Muscle of leg (tissue), 11 donors: ENCODE results near the gene APPBP2. TPM values are rescaled to one million over a fixed set of nuclear protein-coding genes. Genes with fewer than 3 reads are reported as not detected.
"Not testable (repeated sequence)": the region's sequence is repeated elsewhere in the genome, so short reads cannot be mapped to it uniquely, and the experiment has no call there.

Experiments used
- DNase-seq: peaks from one replicate; pipeline ENCODE4 v3.0.0; 2013
- H3K27ac ChIP-seq: one replicate; pipeline ENCODE4 v1.5.1; 2013; ENCODE audit warnings: mild to moderate bottlenecking, low read length, control low read depth
- H3K27me3 ChIP-seq: one replicate; pipeline ENCODE4 v1.6.1; 2013; ENCODE audit warnings: low read length; ENCODE audit not compliant: control insufficient read depth, insufficient read depth
- H3K36me3 ChIP-seq: one replicate; pipeline ENCODE4 v1.6.1; 2013; ENCODE audit warnings: low read length; ENCODE audit not compliant: control insufficient read depth, insufficient read depth
- H3K4me1 ChIP-seq: one replicate; pipeline ENCODE4 v1.6.1; 2013; ENCODE audit warnings: low read length; ENCODE audit not compliant: control insufficient read depth, insufficient read depth
- H3K4me3 ChIP-seq: one replicate; pipeline ENCODE4 v1.5.1; 2013; ENCODE audit warnings: low read length, control low read depth
- H3K9me3 ChIP-seq: replicated peaks from 2 replicates; pipeline ENCODE4 v1.6.1; 2013; ENCODE audit warnings: low read depth, low read length; ENCODE audit not compliant: control insufficient read depth
- WGBS: methylation state at CpG from one replicate; pipeline ENCODE4 v1.1.5; 2013; ENCODE audit warnings: missing lambda C conversion rate; ENCODE audit not compliant: insufficient coverage; 5-methylcytosine and 5-hydroxymethylcytosine counted together
- polyA plus RNA-seq, 8 donors: library from polyadenylated mRNA; unstranded; fragments of 120-200 nt; gene quantifications; one replicate each; pipeline versions ENCODE4 v1.2.1 to v1.2.3, GENCODE V29; 2013; ENCODE audit warnings: inconsistent platforms in 1 of 8, low replicate concordance in 1 of 8; ENCODE audit not compliant: insufficient read length in 8 of 8, insufficient read depth in 1 of 8
- total RNA-seq: library from RNA; stranded (reverse); fragments of 120-200 nt; gene quantifications from one replicate; pipeline ENCODE4 v1.2.4, GENCODE V29; 2013

The APPBP2 gene
- total and polyA plus RNA-seq, 9 donors: 22.0 to 39.7 (median 30.0) TPM

DNA sequence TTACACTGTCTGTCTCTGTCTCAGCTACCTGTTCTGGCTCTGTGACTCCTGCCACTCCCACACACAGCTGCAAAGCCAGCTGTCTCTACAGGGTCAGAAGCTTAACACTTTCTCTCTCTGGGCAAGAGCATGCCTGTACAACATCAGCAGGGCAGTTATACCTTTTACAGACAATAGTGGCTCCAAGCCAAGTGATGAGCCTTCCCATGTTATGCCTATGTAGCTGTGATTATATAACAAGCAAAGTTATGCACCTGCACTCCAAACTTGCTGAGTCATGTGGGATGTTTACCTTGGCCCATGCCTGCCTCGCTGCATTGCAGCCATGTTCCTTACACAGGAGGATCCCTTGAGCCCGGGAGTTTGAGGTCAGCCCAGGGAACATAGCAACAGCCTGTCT is 31.8 kb upstream of the APPBP2 start:
- no peaks in the 10 kb centered on the region for H3K36me3 ChIP-seq
- H3K27me3 ChIP-seq: no peaks in the 10 kb centered on the region
- H3K4me3 ChIP-seq: no peak overlapping the region
- WGBS: no CpG with 5 or more reads among the region's 2 CpGs
- H3K27ac ChIP-seq: no peak overlapping the region
- peaks cover 5% of the 10 kb centered on the region for H3K9me3 ChIP-seq
- DNase-seq: no peak
- H3K4me1 ChIP-seq: no peaks in the 10 kb centered on the region

DNA sequence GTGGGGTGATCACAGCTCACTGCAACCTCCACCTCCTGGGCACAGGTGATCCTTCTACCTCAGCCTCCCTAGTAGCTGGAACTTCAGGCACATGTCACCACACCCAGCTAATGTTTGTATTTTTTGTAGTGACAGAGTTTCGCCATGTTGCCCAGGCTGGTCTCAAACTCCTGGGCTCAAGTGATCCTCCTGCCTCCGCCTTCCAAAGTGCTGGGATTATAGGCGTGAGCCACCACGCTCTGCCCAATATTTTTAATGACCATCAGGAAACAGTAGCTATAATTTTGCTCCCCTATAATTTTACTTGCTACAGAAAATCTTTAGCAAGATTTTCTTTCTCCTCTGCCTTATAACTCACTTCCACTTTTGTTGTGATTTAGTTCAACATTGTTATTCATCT is 29.7 kb upstream of the APPBP2 start:
- Histone ChIP-seq H3K4me1 (no peaks in the 10 kb centered on the region), H3K9me3 (peaks cover 5% of the 10 kb centered on the region), H3K36me3 (no peaks in the 10 kb centered on the region), H3K27me3 (no peaks in the 10 kb centered on the region), H3K27ac (no peak overlapping the region), H3K4me3 (no peak overlapping the region)
- 100% methylated on average over 1 of the region's 4 CpGs for WGBS
- no peak for DNase-seq

DNA sequence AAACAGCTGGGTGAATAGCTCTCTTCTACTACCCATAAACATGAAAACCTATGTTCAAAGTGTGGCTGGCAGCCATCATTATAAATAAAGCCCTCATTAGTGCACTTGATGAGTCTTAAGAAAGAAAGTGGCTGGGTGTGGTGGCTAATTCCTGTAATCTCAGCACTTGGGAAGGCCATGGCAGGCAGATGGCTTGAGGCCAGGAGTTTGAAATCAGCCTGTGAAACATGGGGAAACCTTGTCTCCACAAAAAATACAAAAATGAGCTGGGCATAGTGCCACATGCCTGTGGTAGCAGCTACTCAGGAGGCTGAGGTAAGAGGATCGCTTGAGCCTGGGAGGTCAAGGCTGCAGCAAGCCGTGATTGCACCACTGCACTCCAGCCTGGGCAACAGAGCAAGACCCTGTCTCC is 28.3 kb upstream of the APPBP2 start:
- no CpG with 5 or more reads among the region's 2 CpGs for WGBS

DNA sequence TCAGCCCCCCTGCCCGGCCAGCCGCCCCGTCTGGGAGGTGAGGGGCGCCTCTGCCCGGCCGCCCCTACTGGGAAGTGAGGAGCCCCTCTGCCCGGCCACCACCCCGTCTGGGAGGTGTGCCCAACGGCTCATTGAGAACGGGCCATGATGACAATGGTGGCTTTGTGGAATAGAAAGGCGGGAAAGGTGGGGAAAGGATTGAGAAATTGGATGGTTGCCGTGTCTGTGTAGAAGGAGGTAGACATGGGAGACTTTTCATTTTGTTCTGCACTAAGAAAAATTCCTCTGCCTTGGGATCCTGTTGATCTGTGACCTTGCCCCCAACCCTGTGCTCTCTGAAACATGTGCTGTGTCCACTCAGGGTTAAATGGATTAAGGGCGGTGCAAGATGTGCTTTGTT is 26.2 kb upstream of the APPBP2 start:
- not testable (repeated sequence) for H3K9me3 ChIP-seq, H3K27me3 ChIP-seq, H3K27ac ChIP-seq, H3K4me1 ChIP-seq, DNase-seq, H3K36me3 ChIP-seq, H3K4me3 ChIP-seq
- WGBS: 100% methylated on average over 1 of the region's 13 CpGs

More for the DNA sequence above, 28.3 kb upstream of the APPBP2 start:
- Histone ChIP-seq H3K9me3 (peaks cover 5% of the 10 kb centered on the region), H3K4me1 (no peaks in the 10 kb centered on the region), H3K4me3 (no peak overlapping the region), H3K27ac (no peak overlapping the region), H3K36me3 (no peaks in the 10 kb centered on the region), H3K27me3 (no peaks in the 10 kb centered on the region)
- DNase-seq: no peak

DNA sequence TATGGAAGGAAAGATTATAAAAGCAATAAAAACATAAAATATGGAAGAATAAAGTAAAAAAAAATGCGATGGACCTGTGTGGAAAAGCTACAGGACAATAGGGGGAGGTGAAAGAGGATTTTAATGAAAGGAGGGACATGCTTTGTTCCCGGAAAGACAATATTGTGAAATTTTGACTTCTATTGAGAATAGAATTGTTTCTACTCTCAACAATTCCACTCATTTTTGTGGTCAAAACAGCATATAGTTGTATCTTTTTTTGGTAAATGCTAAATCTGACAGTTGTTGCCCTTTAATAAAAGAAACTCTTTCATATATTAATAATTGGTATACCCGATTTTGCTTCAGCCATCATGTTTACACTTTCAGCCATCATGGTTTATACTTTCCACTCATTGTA is 22.9 kb upstream of the APPBP2 start:
- Histone ChIP-seq H3K4me3 (no peak overlapping the region), H3K9me3 (no peaks in the 10 kb centered on the region), H3K27me3 (no peaks in the 10 kb centered on the region), H3K27ac (no peak overlapping the region), H3K4me1 (no peaks in the 10 kb centered on the region), H3K36me3 (no peaks in the 10 kb centered on the region)
- DNase-seq: no peak
- no CpG with 5 or more reads among the region's 3 CpGs for WGBS

DNA sequence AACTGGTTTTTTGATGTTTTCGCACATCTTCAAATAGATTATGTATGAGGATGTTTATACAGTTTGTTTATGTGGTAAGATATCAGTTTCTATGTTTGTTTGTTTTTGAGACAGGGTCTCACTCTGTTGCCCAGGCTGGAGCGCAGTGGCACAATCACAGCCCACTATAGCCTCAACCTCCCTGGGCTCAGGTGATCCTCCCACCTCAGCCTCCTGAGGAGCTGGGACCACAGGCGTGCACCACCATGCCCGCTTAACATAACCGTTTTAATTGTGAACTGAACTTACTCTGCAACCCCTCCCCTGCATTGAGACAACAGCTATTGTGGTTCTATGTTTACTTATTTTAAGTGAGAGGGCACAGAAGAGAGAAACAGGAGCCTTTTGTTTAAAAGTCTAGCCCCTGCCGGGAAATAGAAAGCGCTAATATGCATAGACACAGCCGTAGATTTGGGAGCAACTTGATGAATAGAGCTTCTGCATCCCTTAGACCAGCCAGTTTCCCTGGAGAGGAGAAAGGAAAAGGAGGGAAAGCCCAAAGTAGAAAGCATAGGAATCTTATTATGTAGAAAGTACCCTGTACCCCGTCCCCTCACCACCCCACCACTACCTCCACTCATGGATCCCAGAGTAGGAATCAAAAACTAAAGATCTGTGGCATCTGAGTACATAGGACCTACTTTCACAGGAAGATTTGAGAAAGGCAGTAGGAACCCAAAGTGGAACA is 19.6 kb upstream of the APPBP2 start:
- no peak for DNase-seq
- 83% methylated on average over 1 of the region's 9 CpGs for WGBS
- Histone ChIP-seq H3K4me1 (no peaks in the 10 kb centered on the region), H3K4me3 (no peak overlapping the region), H3K27me3 (no peaks in the 10 kb centered on the region), H3K9me3 (no peaks in the 10 kb centered on the region), H3K36me3 (no peaks in the 10 kb centered on the region), H3K27ac (no peak overlapping the region)

DNA sequence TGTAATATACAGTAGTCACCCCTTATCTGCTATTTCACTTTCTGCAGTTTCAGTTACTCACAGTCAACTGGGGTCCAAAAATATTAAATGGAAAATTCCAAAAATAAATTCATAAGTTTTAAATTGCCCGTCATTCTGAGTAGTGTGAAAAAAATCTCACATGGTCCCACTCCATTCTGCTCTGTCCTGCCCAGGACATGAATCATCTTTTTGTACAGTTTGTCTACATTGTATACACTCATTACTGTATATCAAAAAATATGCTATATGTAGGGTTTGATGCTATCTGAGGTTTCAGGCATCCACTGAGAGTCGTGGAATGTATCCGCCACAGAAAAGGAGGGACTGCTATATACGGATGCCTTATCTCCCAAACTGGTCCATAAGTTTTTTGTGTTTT is 16.0 kb upstream of the APPBP2 start:
- Histone ChIP-seq H3K4me1 (no peaks in the 10 kb centered on the region), H3K27ac (no peak overlapping the region), H3K36me3 (no peaks in the 10 kb centered on the region), H3K4me3 (no peak overlapping the region), H3K27me3 (no peaks in the 10 kb centered on the region), H3K9me3 (no peaks in the 10 kb centered on the region)
- DNase-seq: no peak
- no CpG with 5 or more reads among the region's 4 CpGs for WGBS

DNA sequence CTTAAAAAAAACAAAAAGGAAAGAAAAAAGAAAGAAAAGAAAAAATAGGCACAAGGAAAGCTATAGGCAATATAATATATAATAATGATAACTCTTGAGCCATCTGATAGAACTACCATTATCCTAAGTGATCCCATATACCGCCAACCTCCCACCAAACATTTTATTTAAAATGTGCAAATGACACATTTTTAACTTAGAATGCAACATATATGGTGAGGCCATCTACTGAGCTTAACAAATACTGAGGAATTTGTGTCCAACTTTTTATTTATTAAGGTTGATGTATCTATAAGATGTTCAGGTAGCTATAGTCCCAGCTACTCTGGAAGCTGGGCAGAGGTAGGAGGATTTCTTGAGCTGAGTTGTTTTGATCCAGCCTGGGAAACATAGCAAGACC is 14.4 kb upstream of the APPBP2 start:
- Histone ChIP-seq H3K36me3 (no peaks in the 10 kb centered on the region), H3K27me3 (no peaks in the 10 kb centered on the region), H3K27ac (no peak overlapping the region), H3K4me3 (no peak overlapping the region), H3K9me3 (no peaks in the 10 kb centered on the region), H3K4me1 (no peaks in the 10 kb centered on the region)
- no CpG with 5 or more reads among the region's 1 CpG for WGBS
- DNase-seq: no peak

DNA sequence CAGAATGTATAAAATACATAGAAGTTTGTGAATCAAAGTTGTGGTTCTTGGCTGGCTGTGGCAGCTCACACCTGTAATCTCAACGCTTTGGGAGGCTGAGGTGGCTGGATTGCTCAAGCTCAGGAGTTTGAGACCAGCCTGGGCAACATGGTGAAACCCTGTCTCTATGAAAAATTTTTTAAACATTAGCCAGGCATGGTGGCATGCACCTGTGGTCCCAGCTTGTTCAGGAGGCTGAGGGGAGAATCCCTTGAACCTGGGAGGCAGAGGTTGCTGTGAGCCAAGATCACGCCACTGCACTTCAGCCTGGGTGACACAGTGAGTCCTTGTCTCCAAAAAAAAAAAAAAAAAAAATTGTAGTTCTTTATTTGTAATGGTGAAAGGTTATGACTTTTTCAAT is 13.8 kb upstream of the APPBP2 start:
- Histone ChIP-seq H3K36me3 (no peaks in the 10 kb centered on the region), H3K27me3 (no peaks in the 10 kb centered on the region), H3K27ac (no peak overlapping the region), H3K4me1 (no peaks in the 10 kb centered on the region), H3K4me3 (no peak overlapping the region), H3K9me3 (no peaks in the 10 kb centered on the region)
- 88% methylated on average over 1 of the region's 2 CpGs for WGBS
- DNase-seq: no peak

DNA sequence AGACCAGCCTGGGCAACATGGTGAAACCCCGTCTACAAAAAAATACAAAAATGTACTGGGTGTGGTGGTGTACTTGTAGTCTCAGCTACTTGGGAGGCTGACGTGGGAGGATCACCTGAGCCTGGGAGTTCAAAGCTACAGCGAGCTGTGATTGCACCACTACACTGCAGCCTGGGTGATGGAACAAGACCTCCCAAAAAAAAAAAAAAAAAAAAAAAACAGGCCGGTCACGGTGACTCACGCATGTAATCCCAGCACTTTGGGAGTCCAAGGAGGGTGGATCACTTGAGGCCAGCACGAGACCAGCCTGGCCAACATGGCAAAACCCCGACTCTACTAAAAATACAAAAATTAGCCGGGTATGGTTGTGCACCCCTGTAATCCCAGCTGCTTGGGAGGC is 12.7 kb upstream of the APPBP2 start:
- WGBS: 85% methylated on average over 3 of the region's 9 CpGs
- Histone ChIP-seq H3K9me3 (no peaks in the 10 kb centered on the region), H3K27me3 (no peaks in the 10 kb centered on the region), H3K36me3 (no peaks in the 10 kb centered on the region), H3K4me1 (no peaks in the 10 kb centered on the region), H3K4me3 (no peak overlapping the region), H3K27ac (no peak overlapping the region)
- DNase-seq: no peak
